Measurements from ENCODE around the gene MMP27. TPM values are rescaled to one million over a fixed set of nuclear protein-coding genes. Genes with fewer than 3 reads are reported as not detected.
A peak's percentile ranks its signal among the peaks of the same experiment; 100 is the strongest.

MMP27 gene
- total RNA-seq, 2 experiments from 2014 or later: not detected

DNA sequence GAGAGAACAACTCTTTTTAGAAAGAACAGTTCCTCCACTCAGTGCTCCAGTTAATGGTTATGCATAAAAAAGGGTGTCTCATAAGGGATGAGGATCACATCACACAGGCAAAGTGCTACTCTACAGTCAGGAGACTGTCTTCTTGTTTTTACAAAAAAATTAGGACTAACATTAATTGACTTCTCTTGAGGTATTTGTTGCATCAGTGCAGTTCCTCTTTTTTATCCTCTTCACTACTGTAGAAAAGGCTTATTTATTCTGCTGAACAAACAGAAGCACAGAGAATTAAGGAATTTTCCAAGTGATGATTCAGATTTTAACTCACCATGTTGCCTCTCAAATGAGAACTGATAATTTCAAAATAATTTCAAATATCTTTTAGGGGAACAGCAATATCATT is 17.3 kb upstream of the MMP27 start:
- DNase-seq (no peak), ATAC-seq (no peak)
- Mint-ChIP-seq H3K27me3 (ENCODE audit: low read depth) (peaks cover 14% of the 10 kb centered on the region), H3K27ac (no peak overlapping the region), H3K9me3 (ENCODE audit: insufficient read depth) (no peaks in the 10 kb centered on the region), H3K4me3 (no peak overlapping the region), H3K4me1 (ENCODE audit: low read depth) (no peaks in the 10 kb centered on the region), H3K36me3 (ENCODE audit: low read depth) (no peaks in the 10 kb centered on the region)
- CTCF ChIA-PET: no interaction called here
- POLR2A ChIA-PET: no interaction called here

DNA sequence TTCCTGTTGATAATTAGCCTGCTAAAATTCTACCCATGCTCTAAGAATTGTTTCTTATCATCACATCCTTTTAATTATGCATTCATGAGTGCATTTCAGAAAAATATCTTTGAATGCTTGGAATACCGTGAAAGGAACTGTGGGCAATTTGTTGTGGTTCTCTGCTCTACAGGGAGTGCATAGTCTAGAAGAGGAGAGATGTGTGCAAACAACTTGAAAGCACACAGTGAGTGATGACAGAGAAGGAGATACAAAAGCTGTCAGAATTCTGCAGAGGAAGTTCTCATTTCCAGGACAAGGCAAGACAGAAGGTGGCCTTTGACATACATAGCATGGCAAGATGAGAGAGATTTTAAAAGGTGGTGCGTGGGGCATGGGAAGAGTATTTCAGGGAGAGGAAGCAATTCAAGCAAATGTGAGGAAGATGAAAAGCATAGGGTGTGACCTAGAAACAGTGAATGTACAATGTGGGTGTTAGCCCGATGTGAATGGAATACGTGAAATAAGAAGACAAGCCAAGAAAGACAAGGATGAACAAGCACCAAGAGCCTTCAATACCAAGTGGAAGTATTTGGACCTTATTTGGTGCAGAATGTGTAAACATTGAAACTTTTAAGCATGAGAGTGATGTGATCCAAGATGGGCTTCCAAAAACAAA is 14.2 kb upstream of the MMP27 start:
- no peak overlapping the region for H3K27ac Mint-ChIP-seq
- CTCF ChIA-PET: no interaction called here
- no peaks in the 10 kb centered on the region for H3K36me3 Mint-ChIP-seq (ENCODE audit: low read depth)
- no peak for DNase-seq
- peaks cover 18% of the 10 kb centered on the region for H3K27me3 Mint-ChIP-seq (ENCODE audit: low read depth)
- no peaks in the 10 kb centered on the region for H3K9me3 Mint-ChIP-seq (ENCODE audit: insufficient read depth)
- H3K4me1 Mint-ChIP-seq (ENCODE audit: low read depth): no peaks in the 10 kb centered on the region
- no peak for ATAC-seq
- no peak overlapping the region for H3K4me3 Mint-ChIP-seq
- POLR2A ChIA-PET: interaction anchor here (0.6 kb wide), 1 partner anchor 1678 kb away, joined by 3 read pairs; no protein-coding TSS in a partner anchor

DNA sequence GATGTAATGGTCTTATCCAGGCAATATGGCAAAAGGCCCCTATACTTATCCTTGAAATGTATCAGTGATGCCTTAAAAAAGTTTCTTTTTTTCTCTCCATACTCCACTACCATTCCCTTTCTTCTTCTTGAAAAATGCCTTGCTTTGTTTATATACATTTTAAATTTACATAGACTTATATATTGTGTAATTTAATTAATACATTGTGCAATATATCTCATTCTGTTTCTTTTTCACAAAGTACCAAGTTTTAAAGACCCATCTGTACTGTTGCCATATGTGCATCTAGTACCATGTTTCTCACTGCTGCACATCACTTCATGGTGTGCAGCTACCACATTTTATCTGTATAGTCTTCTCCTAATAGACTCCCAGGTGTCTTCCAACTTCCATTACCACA is 11.7 kb upstream of the MMP27 start:
- no peak overlapping the region for H3K4me3 Mint-ChIP-seq
- peaks cover 18% of the 10 kb centered on the region for H3K27me3 Mint-ChIP-seq (ENCODE audit: low read depth)
- POLR2A ChIA-PET: no interaction called here
- no peak overlapping the region for H3K27ac Mint-ChIP-seq
- no peak for DNase-seq
- CTCF ChIA-PET: no interaction called here
- H3K4me1 Mint-ChIP-seq (ENCODE audit: low read depth): no peaks in the 10 kb centered on the region
- no peaks in the 10 kb centered on the region for H3K36me3 Mint-ChIP-seq (ENCODE audit: low read depth)
- H3K9me3 Mint-ChIP-seq (ENCODE audit: insufficient read depth): no peaks in the 10 kb centered on the region
- ATAC-seq: no peak

DNA sequence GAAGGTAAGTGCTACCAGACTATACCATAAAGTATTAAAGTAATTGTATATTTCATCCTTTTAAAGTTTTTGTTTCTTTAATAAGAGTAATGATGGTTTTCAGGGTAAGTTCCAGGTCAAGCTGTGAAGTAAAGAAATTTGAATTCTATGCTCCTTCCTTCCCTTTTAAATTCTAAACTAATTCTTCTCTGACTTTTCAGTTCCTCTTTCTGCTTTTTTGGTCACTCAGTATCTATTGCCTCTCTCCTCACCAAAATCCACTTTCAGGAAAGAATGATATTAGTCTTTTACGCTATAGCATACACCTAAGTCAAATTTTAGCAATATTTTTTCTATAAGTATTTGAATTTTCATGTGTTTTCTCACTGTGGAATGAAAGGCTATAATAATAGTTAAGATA is 11.0 kb upstream of the MMP27 start:
- no peak overlapping the region for H3K27ac Mint-ChIP-seq
- CTCF ChIA-PET: no interaction called here

DNA sequence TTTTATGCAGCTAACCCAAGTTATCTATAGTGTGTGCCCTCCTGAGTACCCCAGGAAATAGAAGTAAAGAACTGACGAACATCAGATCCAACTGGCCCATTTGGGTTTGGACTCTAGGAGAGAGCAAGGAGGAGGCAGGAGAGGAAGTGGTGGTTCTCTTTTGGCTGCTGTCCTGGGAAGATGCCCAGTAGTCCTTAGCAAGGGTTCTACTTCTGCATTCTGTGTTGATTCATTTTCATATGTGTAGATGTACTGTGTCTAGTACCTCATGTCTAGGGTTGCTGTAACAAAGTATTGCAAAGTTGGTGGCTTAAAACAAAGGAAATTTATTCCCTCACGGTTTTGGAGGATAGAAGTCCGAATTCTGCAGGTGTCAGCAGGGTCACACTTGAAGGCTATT is 6.6 kb upstream of the MMP27 start:
- Mint-ChIP-seq H3K9me3 (ENCODE audit: insufficient read depth) (no peaks in the 10 kb centered on the region), H3K27ac (no peak overlapping the region), H3K27me3 (ENCODE audit: low read depth) (peaks cover 10% of the 10 kb centered on the region), H3K4me3 (no peak overlapping the region), H3K4me1 (ENCODE audit: low read depth) (no peaks in the 10 kb centered on the region), H3K36me3 (ENCODE audit: low read depth) (no peaks in the 10 kb centered on the region)
- DNase-seq (no peak), ATAC-seq (no peak)
- ChIA-PET CTCF (no interaction called here), POLR2A (no interaction called here)

More for the DNA sequence above, 11.0 kb upstream of the MMP27 start:
- no peak overlapping the region for H3K4me3 Mint-ChIP-seq
- H3K9me3 Mint-ChIP-seq (ENCODE audit: insufficient read depth): no peaks in the 10 kb centered on the region
- no peaks in the 10 kb centered on the region for H3K36me3 Mint-ChIP-seq (ENCODE audit: low read depth)
- peaks cover 20% of the 10 kb centered on the region for H3K27me3 Mint-ChIP-seq (ENCODE audit: low read depth)
- DNase-seq (no peak), ATAC-seq (no peak)
- POLR2A ChIA-PET: no interaction called here
- no peaks in the 10 kb centered on the region for H3K4me1 Mint-ChIP-seq (ENCODE audit: low read depth)

DNA sequence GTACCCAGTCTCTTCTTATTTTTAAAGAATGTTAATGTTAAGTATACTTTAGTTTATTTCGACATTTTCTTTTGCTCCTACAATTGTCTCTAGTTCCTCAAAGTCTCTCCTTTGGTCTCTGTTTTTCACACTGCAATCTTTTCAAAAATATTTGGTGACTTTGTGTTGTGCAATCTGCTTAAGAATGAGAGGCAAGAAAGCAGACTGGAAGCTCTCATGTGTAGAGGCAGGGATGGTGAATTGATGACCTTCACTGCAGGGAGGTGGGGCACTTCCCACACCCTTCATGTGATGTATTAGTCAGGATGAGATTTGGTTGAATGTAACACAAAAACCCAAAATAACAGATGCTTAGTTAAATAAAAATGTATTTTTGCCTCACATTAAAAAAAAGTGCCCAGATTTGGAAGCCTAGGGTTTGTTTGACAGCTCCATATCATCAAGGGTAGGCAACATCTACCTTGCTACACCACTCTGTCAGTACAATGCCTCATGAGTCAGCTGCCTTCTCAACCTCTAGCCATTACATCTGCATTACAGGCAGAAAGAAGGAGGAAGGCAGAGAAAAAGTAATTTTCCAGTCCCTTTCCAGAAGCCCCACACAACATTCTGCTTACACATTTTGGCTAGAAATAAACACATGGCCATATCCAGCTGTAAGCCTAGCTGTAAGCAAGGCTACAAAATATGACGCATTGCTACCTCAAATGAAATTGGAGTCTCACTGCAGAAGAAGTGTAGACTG is 3.8 kb upstream of the MMP27 start:
- H3K27ac Mint-ChIP-seq: no peak overlapping the region
- H3K9me3 Mint-ChIP-seq (ENCODE audit: insufficient read depth): no peaks in the 10 kb centered on the region
- peaks cover 3% of the 10 kb centered on the region for H3K4me1 Mint-ChIP-seq (ENCODE audit: low read depth)
- DNase-seq (no peak), ATAC-seq (no peak)
- H3K4me3 Mint-ChIP-seq: no peak overlapping the region
- POLR2A ChIA-PET: no interaction called here
- CTCF ChIA-PET: interaction anchor here (1.4 kb wide), 1 partner anchor 43 kb away, joined by 3 read pairs; no protein-coding TSS in a partner anchor
- peaks cover 11% of the 10 kb centered on the region for H3K27me3 Mint-ChIP-seq (ENCODE audit: low read depth)
- H3K36me3 Mint-ChIP-seq (ENCODE audit: low read depth): no peaks in the 10 kb centered on the region

DNA sequence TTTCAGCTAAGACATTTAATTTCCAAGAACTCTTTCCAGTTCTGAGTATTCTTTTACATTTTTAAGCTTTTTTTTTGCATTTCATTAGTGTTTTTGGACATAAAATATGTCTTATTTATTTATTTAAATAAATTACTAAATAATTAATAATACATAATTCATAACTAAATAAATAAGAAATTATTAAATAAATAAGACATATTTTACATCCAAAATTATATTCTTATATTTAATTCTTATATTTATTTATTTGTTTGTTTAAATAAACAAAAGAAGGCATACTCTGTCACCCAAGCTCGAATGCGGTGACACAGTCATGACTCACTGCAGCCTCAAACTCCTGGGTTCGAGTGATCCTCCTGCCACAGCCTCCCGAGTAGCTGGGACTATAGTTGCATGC is 3.1 kb upstream of the MMP27 start:
- no peak for ATAC-seq
- Mint-ChIP-seq H3K4me1 (ENCODE audit: low read depth) (peaks cover 11% of the 10 kb centered on the region), H3K27me3 (ENCODE audit: low read depth) (peaks cover 11% of the 10 kb centered on the region), H3K36me3 (ENCODE audit: low read depth) (no peaks in the 10 kb centered on the region), H3K9me3 (ENCODE audit: insufficient read depth) (no peaks in the 10 kb centered on the region), H3K27ac (no peak overlapping the region), H3K4me3 (no peak overlapping the region)
- ChIA-PET CTCF (no interaction called here), POLR2A (no interaction called here)
- DNase-seq: no peak

DNA sequence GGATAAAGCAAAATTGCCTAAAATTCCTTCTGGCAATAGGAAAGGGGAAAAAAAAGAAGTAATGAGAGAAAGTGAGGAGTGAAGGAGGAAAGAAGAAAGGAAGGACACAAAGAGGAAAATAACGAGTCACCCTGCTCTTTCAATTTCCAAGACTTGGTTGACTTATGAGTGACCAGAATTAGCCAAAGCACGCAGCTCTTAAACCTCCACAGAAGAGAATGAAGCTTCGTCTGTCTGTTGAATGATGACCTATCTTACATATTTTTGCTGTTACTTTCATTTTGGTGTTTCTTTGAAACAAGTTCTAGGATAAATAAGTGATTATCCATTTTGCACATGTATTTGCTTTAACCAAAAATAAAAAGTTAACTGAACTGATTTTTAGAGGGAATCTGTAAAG is 728 bp downstream of the MMP27 start:
- CTCF ChIA-PET: no interaction called here
- peaks cover 13% of the 10 kb centered on the region for H3K4me1 Mint-ChIP-seq (ENCODE audit: low read depth)
- H3K9me3 Mint-ChIP-seq (ENCODE audit: insufficient read depth): no peaks in the 10 kb centered on the region
- POLR2A ChIA-PET: no interaction called here
- ATAC-seq (no peak), DNase-seq (no peak)
- H3K27ac Mint-ChIP-seq: no peak overlapping the region
- peaks cover 8% of the 10 kb centered on the region for H3K27me3 Mint-ChIP-seq (ENCODE audit: low read depth)
- no peak overlapping the region for H3K4me3 Mint-ChIP-seq
- H3K36me3 Mint-ChIP-seq (ENCODE audit: low read depth): no peaks in the 10 kb centered on the region

DNA sequence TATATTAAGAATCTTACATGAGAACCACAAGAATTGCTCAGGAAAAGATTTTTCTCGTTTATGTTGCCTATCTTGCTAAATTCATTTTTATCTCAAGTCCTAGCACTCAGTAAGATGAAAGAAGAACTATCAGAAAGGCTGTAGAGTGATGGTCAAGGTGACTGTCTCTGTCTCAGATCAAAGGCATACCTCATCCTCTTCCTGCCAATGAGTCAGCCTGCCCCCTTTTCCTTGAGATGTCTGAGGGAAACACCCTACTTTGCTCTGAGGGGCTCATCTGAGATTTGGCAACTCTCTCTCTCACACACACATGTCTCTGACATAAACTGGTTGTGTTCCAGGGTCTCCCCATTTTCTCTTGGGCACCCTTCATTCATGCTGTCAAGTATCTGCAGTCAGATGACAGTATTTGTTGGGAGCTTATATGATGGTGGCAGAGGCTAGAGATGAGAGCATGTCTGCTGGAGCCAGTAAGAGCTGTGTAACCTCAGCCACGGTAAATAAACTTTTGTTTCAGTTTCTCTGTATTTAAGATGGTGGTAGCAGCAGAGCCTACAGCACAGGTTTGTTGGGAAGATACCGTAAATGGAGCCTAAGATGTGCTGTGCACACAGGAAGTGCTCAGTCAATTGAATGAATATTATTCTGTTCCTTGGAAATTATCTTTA is 1.6 kb downstream of the MMP27 start:
- Mint-ChIP-seq H3K4me3 (no peak overlapping the region), H3K36me3 (ENCODE audit: low read depth) (no peaks in the 10 kb centered on the region), H3K9me3 (ENCODE audit: insufficient read depth) (no peaks in the 10 kb centered on the region), H3K4me1 (ENCODE audit: low read depth) (peaks cover 13% of the 10 kb centered on the region), H3K27me3 (ENCODE audit: low read depth) (peaks cover 5% of the 10 kb centered on the region), H3K27ac (no peak overlapping the region)
- DNase-seq (peak; percentile 21), ATAC-seq (peak; percentile 55)
- ChIA-PET POLR2A (interaction anchor here (0.6 kb wide), 1 partner anchor 785 kb away, joined by 3 read pairs; no protein-coding TSS in a partner anchor), CTCF (no interaction called here)

DNA sequence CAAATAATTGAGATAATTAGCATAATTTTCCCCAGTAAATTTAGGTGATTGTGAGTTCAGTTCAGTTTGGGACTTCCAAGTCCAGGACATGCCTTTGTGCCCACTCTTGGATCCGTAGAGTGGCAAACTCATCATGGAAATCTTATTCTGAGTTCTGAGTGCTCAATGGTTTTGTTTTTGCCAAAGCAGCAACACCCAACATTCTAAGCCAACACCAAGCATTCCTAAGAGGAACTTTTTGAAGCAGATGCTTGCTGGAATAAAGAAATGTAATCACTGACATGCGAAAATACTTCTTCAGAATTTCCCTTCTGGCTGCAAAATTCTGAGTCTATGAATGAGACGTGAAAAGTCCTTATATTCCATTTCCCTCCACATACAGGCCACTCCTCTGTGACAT is 10.4 kb downstream of the MMP27 start:
- no peaks in the 10 kb centered on the region for H3K36me3 Mint-ChIP-seq (ENCODE audit: low read depth)
- DNase-seq: no peak
- H3K4me1 Mint-ChIP-seq (ENCODE audit: low read depth): no peaks in the 10 kb centered on the region
- ATAC-seq: no peak
- H3K27ac Mint-ChIP-seq: no peak overlapping the region
- H3K9me3 Mint-ChIP-seq (ENCODE audit: insufficient read depth): no peaks in the 10 kb centered on the region
- H3K27me3 Mint-ChIP-seq (ENCODE audit: low read depth): peaks cover 5% of the 10 kb centered on the region
- no peak overlapping the region for H3K4me3 Mint-ChIP-seq
- POLR2A ChIA-PET: no interaction called here
- CTCF ChIA-PET: no interaction called here

DNA sequence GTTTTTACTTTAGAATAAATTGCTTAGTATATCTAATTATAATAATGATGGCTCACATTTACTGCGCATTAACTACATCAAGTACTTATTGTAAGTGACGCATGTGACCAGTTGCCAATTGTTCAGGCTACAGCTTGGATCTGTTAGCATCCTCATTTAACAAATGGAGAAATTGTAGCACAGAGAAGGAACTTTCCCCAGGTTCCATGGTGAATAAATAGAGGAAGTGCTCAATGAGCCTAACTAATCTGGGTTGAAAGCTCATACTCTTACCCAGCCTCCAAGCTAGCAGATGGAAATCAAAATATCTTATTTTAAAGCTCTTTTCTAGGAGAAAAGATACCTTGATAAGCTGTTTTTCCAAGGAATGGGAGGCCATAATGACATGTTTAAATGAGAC is 19.8 kb downstream of the MMP27 start:
- no peak for DNase-seq
- Mint-ChIP-seq H3K9me3 (ENCODE audit: insufficient read depth) (no peaks in the 10 kb centered on the region), H3K27me3 (ENCODE audit: low read depth) (peaks cover 18% of the 10 kb centered on the region), H3K4me3 (no peak overlapping the region), H3K27ac (no peak overlapping the region), H3K4me1 (ENCODE audit: low read depth) (no peaks in the 10 kb centered on the region), H3K36me3 (ENCODE audit: low read depth) (no peaks in the 10 kb centered on the region)
- POLR2A ChIA-PET: no interaction called here
- CTCF ChIA-PET: interaction anchor here (0.8 to 1.6 kb wide), 4 partner anchors 11 to 255 kb away, joined by 3 to 5 read pairs (median 4); no protein-coding TSS in a partner anchor
- no peak for ATAC-seq

DNA sequence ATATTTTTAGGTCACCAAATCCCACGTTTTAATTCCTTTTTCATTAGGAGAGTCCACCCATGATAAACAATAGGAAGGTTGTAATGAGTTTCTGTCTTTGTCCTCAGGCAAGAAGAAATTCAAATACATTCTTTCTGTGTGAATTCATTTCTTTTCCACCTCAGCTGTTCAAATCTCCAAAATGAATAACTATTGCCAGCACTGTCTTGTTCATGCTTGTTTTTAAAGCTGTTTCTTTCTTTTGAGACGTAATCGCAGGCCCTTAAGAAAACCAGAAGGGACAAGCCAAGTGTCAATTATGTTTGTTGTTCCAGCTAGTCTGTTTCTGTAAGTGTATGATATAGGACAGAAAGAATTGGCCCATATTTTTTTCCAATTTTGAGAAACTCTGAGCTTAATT is 20.2 kb downstream of the MMP27 start:
- Mint-ChIP-seq H3K27ac (no peak overlapping the region), H3K36me3 (ENCODE audit: low read depth) (no peaks in the 10 kb centered on the region), H3K4me3 (no peak overlapping the region), H3K27me3 (ENCODE audit: low read depth) (peaks cover 18% of the 10 kb centered on the region), H3K4me1 (ENCODE audit: low read depth) (no peaks in the 10 kb centered on the region), H3K9me3 (ENCODE audit: insufficient read depth) (no peaks in the 10 kb centered on the region)
- ChIA-PET POLR2A (no interaction called here), CTCF (interaction anchor here (0.8 to 1.6 kb wide), 4 partner anchors 10 to 256 kb away, joined by 3 to 5 read pairs (median 4); no protein-coding TSS in a partner anchor)
- ATAC-seq: no peak
- no peak for DNase-seq
